Tibial nerve (tissue), 4 donors: ENCODE data around the gene TMOD3.

Experiments used
- CTCF ChIP-seq, 5 experiments: fragments of 200-600 bp in 3 of 5; fragments of 450-650 bp in 2 of 5; sonication (generic) in 3 of 5; IDR thresholded peaks; one replicate each; pipeline ENCODE4 v1.5.1; 2016 to 2019; ENCODE audit warnings: antibody characterized with exemption in 5 of 5, mild to moderate bottlenecking in 3 of 5, moderate library complexity in 2 of 5
- EP300 ChIP-seq, 2 donors: sonication (generic); formaldehyde crosslinking; IDR thresholded peaks; one replicate each; pipeline ENCODE4 v1.6.1; 2017; ENCODE audit warnings: antibody characterized with exemption in 2 of 2, mild to moderate bottlenecking in 1 of 2
- POLR2A ChIP-seq, 2 donors: fragments of 450-650 bp; IDR thresholded peaks; one replicate each; pipeline ENCODE4 v1.6.1; 2017; ENCODE audit warnings: antibody characterized with exemption in 2 of 2, mild to moderate bottlenecking in 2 of 2, moderate library complexity in 2 of 2

GRCh38 chr15:51874751-51875644 lies 45.5 kb downstream of the TMOD3 start:
- TF ChIP-seq CTCF (IDR thresholded peaks at IDR 0.05) (no peak), POLR2A (IDR thresholded peaks at IDR 0.05) (no peak), EP300 (IDR thresholded peaks at IDR 0.05) (peak in 1 of 2 donors; percentile 66)
